ENCODE results near the gene MBD3L2B. TPM values are rescaled to one million over a fixed set of nuclear protein-coding genes. Genes with fewer than 3 reads are reported as not detected.
"Not testable (repeated sequence)": the region's sequence is repeated elsewhere in the genome, so short reads cannot be mapped to it uniquely, and the experiment has no call there.

Gene MBD3L2B
- total RNA-seq, 4 donors from 2014 or later = not detected

GRCh38 chr19:7067122-7067521 lies 45.9 kb upstream of the MBD3L2B start:
- not testable (repeated sequence) for ATAC-seq, H3K4me3 ChIP-seq, H3K27me3 ChIP-seq, H3K9me3 ChIP-seq, H3K27ac ChIP-seq
- peaks cover 0 to 16% of the 10 kb centered on the region in 2 donors for H3K36me3 ChIP-seq
- TF ChIP-seq, protein P1, sequence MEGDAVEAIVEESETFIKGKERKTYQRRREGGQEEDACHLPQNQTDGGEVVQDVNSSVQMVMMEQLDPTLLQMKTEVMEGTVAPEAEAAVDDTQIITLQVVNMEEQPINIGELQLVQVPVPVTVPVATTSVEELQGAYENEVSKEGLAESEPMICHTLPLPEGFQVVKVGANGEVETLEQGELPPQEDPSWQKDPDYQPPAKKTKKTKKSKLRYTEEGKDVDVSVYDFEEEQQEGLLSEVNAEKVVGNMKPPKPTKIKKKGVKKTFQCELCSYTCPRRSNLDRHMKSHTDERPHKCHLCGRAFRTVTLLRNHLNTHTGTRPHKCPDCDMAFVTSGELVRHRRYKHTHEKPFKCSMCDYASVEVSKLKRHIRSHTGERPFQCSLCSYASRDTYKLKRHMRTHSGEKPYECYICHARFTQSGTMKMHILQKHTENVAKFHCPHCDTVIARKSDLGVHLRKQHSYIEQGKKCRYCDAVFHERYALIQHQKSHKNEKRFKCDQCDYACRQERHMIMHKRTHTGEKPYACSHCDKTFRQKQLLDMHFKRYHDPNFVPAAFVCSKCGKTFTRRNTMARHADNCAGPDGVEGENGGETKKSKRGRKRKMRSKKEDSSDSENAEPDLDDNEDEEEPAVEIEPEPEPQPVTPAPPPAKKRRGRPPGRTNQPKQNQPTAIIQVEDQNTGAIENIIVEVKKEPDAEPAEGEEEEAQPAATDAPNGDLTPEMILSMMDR (IDR thresholded peaks at IDR 0.05) = peak in 1 of 4 experiments; percentile 29
- 25 to 44% methylated on average over 4 to 11 of the region's 13 CpGs for WGBS, 2 donors (ENCODE audit: low coverage in 1 of 2)
- H3K4me1 ChIP-seq = peaks cover 0 to 11% (median 7%) of the 10 kb centered on the region in 3 donors

- Histone ChIP-seq H3K4me3 (no peak overlapping the region), H3K9me3 (no peaks in the 10 kb centered on the region), H3K27ac (no peak overlapping the region), H3K36me3 (no peaks in the 10 kb centered on the region), H3K27me3 (no peaks in the 10 kb centered on the region), H3K4me1 (no peaks in the 10 kb centered on the region)
- ATAC-seq = no peak
- TF ChIP-seq POLR2AphosphoS5 (IDR thresholded peaks at IDR 0.05) (no peak), POLR2A (IDR thresholded peaks at IDR 0.05) (no peak), EP300 (IDR thresholded peaks at IDR 0.05) (no peak)
- TF ChIP-seq, protein P1 (IDR thresholded peaks at IDR 0.05) = no peak
- WGBS, 2 donors (ENCODE audit: low coverage in 1 of 2) = 93 to 96% methylated on average over 5 of the region's 9 CpGs
These were observed 42.7 kb upstream of the MBD3L2B start for GRCh38 chr19:7063764-7064418.

- ATAC-seq = no peak
- no peaks in the 10 kb centered on the region for H3K27me3 ChIP-seq
- WGBS, 2 donors (ENCODE audit: low coverage in 1 of 2) = 60 to 78% methylated on average over 3 of the region's 4 CpGs
These were observed 42.1 kb upstream of the MBD3L2B start for GRCh38 chr19:7063339-7063738.

GRCh38 chr19:7059977-7060376 lies 38.7 kb upstream of the MBD3L2B start:
- WGBS, 2 donors (ENCODE audit: low coverage in 1 of 2) = 25% methylated on average over 1 of the region's 2 CpGs; no CpG with 5 or more reads in 1 of the 2 donors
- ATAC-seq = not testable (repeated sequence)

More at GRCh38 chr19:7063339-7063738, 42.1 kb upstream of the MBD3L2B start:
- Histone ChIP-seq H3K4me3 (no peak overlapping the region), H3K9me3 (no peaks in the 10 kb centered on the region), H3K36me3 (no peaks in the 10 kb centered on the region), H3K4me1 (no peaks in the 10 kb centered on the region), H3K27ac (no peak overlapping the region)
- no peak for TF ChIP-seq POLR2AphosphoS5 (IDR thresholded peaks at IDR 0.05)
- TF ChIP-seq, protein P1 (IDR thresholded peaks at IDR 0.05) = no peak
- no peak for TF ChIP-seq EP300 (IDR thresholded peaks at IDR 0.05)
- TF ChIP-seq POLR2A (IDR thresholded peaks at IDR 0.05) = no peak

DNA sequence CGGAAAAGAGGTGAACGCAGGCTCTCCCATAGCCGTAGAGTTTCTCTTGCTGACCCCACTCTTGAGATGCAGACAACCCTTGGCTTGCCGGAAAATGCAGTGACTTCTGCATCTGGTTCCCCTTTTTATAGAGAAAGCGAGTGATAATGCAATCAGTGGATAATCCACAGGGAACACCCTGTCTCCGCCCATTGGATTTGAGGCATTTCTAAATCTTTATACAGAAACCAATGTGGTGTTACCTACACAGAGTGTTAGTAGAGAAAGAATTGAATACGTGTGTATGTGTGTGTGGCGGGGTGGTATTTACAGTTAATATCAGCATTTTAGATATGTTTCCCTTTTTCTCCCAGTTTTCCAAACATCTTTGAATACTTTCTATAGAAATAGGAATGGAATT lies 37.3 kb upstream of the MBD3L2B start, which contains the start of gene MBD3L3:
TSS of gene MBD3L3 (minus strand) at position 101 of the 400 bp plus-strand sequence. CDS start at position 30, 71 bp downstream.
- not testable (repeated sequence) for H3K27ac ChIP-seq, H3K4me3 ChIP-seq, H3K4me1 ChIP-seq, H3K27me3 ChIP-seq, H3K9me3 ChIP-seq, H3K36me3 ChIP-seq, ATAC-seq
- no CpG with 5 or more reads among the region's 8 CpGs for WGBS, 2 donors (ENCODE audit: low coverage in 1 of 2)

More at GRCh38 chr19:7059977-7060376, 38.7 kb upstream of the MBD3L2B start:
- not testable (repeated sequence) for H3K36me3 ChIP-seq, H3K27me3 ChIP-seq, H3K4me1 ChIP-seq, H3K9me3 ChIP-seq, H3K4me3 ChIP-seq, H3K27ac ChIP-seq

GRCh38 chr19:7056371-7056770 lies 35.1 kb upstream of the MBD3L2B start:
- not testable (repeated sequence) for H3K36me3 ChIP-seq, H3K4me3 ChIP-seq, H3K27me3 ChIP-seq, H3K27ac ChIP-seq, H3K9me3 ChIP-seq, ATAC-seq, H3K4me1 ChIP-seq
- WGBS, 2 donors (ENCODE audit: low coverage in 1 of 2) = no CpG with 5 or more reads among the region's 16 CpGs

DNA sequence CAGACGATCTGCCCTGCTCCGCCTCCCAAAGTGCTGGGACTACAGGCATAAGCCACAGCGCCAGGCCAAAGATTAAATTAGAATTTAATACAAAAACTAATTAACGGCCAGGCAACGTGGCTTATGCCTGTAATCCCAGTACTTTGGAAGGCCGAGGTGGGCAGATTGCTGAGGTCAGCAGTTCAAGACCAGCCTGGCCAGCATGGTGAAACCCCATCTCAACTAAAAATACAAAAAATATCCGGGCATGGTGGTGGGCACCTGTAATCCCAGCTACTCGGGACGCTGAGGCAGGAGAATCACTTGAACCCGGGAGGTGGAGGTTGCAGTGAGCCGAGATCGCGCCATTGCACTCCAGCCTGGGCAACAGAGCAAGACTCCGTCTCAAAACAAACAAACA lies 34.4 kb upstream of the MBD3L2B start:
- not testable (repeated sequence) for H3K9me3 ChIP-seq, H3K4me1 ChIP-seq, H3K27ac ChIP-seq, H3K36me3 ChIP-seq, H3K4me3 ChIP-seq, H3K27me3 ChIP-seq, ATAC-seq
- WGBS, 2 donors (ENCODE audit: low coverage in 1 of 2) = 73 to 89% methylated on average over 2 to 5 of the region's 14 CpGs

- not testable (repeated sequence) for H3K9me3 ChIP-seq, H3K36me3 ChIP-seq, H3K27me3 ChIP-seq, H3K4me3 ChIP-seq, H3K27ac ChIP-seq, H3K4me1 ChIP-seq, ATAC-seq
- WGBS, 2 donors (ENCODE audit: low coverage in 1 of 2) = 86 to 94% methylated on average over 5 to 11 of the region's 14 CpGs
These were observed 33.6 kb upstream of the MBD3L2B start for GRCh38 chr19:7054635-7055368.

DNA sequence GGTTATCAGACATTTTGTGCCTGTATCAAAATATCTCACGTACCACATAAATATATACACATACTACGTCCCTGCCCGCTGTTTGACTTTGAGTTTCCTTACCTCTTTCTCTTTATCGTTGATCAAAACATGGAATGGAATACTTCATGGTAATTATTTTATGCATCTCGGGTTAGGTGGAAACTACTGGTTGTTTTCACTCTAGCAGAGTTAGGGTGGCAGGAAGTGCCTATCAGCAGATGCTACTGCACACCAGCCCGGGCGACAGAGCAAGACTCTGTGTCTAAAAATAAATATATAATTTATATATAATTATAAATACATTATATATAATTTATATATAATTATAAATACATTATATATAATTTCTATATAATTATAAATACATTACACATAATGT lies 31.7 kb upstream of the MBD3L2B start:
- ATAC-seq, H3K27ac ChIP-seq, H3K9me3 ChIP-seq, H3K27me3 ChIP-seq, H3K36me3 ChIP-seq, H3K4me3 ChIP-seq, H3K4me1 ChIP-seq: not testable (repeated sequence)
- WGBS, 2 donors (ENCODE audit: low coverage in 1 of 2) = 93 to 95% methylated on average over 7 of the region's 7 CpGs

DNA sequence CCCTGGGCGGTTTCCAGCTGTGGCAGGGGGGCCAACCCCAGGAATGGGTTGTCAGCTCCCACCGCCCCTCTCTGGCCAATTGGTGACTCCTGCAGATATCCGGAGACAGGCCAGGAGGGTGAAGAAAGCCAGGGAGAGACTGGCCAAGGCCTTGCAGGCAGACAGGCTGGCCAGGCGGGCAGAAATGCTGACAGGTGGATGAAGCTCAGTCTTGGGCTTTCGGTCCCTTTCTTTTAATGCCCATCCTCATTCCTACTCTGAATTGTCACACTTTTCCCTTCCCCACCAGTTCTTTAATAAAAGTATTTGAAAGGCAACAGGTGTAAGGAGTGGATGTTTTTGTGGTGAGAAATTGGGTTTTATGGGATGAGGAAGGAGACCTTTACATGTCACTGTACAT lies 30.2 kb upstream of the MBD3L2B start:
- H3K4me3 ChIP-seq, H3K4me1 ChIP-seq, H3K27me3 ChIP-seq, H3K36me3 ChIP-seq, ATAC-seq, H3K27ac ChIP-seq, H3K9me3 ChIP-seq: not testable (repeated sequence)
- no CpG with 5 or more reads among the region's 5 CpGs for WGBS, 2 donors (ENCODE audit: low coverage in 1 of 2)

Measured in gastroesophageal sphincter (tissue), 4 donors.